ENCODE results near the gene CSNK1G3.
A peak's percentile ranks its signal among the peaks of the same experiment; 100 is the strongest.
"Not testable (repeated sequence)": the region's sequence is repeated elsewhere in the genome, so short reads cannot be mapped to it uniquely, and the experiment has no call there.

The CSNK1G3 gene

GRCh38 chr5:123485275-123485674 lies 26.7 kb upstream of the CSNK1G3 start:
- H4K20me1 ChIP-seq, result no peaks in the 10 kb centered on the region
- H3K4me1 ChIP-seq, result no peaks in the 10 kb centered on the region
- H3K4me3 ChIP-seq, result no peak overlapping the region
- no peak overlapping the region for H3K27ac ChIP-seq
- no peaks in the 10 kb centered on the region for H3K36me3 ChIP-seq
- H3K4me2 ChIP-seq, result no peak overlapping the region
- TF ChIP-seq Cebpa-rat (IDR thresholded peaks at IDR 0.05), result no peak
- H3K27me3 ChIP-seq, result no peaks in the 10 kb centered on the region
- no peaks in the 10 kb centered on the region for H3K9me3 ChIP-seq (replicated peaks in 1 of 11)
- H3K9ac ChIP-seq, result no peak overlapping the region

GRCh38 chr5:123486951-123487655 lies 24.9 kb upstream of the CSNK1G3 start:
- no peaks in the 10 kb centered on the region for H3K9me3 ChIP-seq (replicated peaks in 1 of 11)
- no peak overlapping the region for H3K4me2 ChIP-seq
- peaks cover 0 to 7% (median 0%) of the 10 kb centered on the region in 10 experiments; a peak in 1 of 20 replicates for H3K4me1 ChIP-seq
- H3K27ac ChIP-seq, result no peak overlapping the region
- H3K4me3 ChIP-seq, result no peak overlapping the region
- TF ChIP-seq Cebpa-rat (IDR thresholded peaks at IDR 0.05), result no peak
- no peaks in the 10 kb centered on the region for H3K27me3 ChIP-seq
- no peaks in the 10 kb centered on the region for H4K20me1 ChIP-seq
- no peaks in the 10 kb centered on the region for H3K36me3 ChIP-seq
- H3K9ac ChIP-seq, result no peak overlapping the region

DNA sequence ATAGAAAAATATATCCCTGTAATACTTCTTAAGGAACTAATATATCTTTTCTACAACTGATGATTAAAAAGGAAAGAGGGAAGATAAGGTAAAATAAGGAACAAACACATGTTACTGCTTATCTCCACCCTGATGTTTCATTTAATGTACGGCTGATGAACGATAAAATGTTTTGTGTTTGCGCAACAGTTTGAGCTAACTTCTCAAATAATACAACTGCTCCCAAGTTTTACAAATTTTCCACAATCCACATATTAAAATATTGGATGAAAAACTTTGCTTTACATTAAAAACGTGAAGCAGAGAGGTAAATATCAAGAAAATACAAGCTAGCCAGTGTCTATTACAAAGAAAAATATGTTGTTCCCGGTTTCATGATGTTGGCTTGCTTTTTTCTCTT lies 21.0 kb upstream of the CSNK1G3 start:
- Histone ChIP-seq H3K4me3 (no peak overlapping the region), H3K4me2 (no peak overlapping the region), H3K9ac (no peak overlapping the region), H3K36me3 (no peaks in the 10 kb centered on the region), H3K27me3 (no peaks in the 10 kb centered on the region), H4K20me1 (no peaks in the 10 kb centered on the region), H3K4me1 (peaks cover 0 to 7% (median 0%) of the 10 kb centered on the region in 10 experiments; a peak in 1 of 20 replicates), H3K27ac (no peak overlapping the region), H3K9me3 (replicated peaks in 1 of 11) (no peaks in the 10 kb centered on the region)
- 0 out of 22 replicates have a peak, but pooled peaks of 1 of the 11 experiments have one; percentile 17 for TF ChIP-seq Cebpa-rat (IDR thresholded peaks at IDR 0.05)

- H3K9me3 ChIP-seq (replicated peaks in 1 of 11); H4K20me1 ChIP-seq; H3K27me3 ChIP-seq; H3K27ac ChIP-seq; H3K36me3 ChIP-seq; H3K4me1 ChIP-seq; H3K4me2 ChIP-seq; H3K4me3 ChIP-seq; H3K9ac ChIP-seq: not testable (repeated sequence)
Measured at GRCh38 chr5:123495211-123495610, 16.8 kb upstream of the CSNK1G3 start.

- Histone ChIP-seq H3K4me3 (no peak overlapping the region), H3K4me2 (no peak overlapping the region), H3K4me1 (peaks cover 0 to 5% (median 0%) of the 10 kb centered on the region in 10 experiments; a peak in 1 of 20 replicates), H4K20me1 (no peaks in the 10 kb centered on the region), H3K27ac (no peak overlapping the region), H3K9ac (no peak overlapping the region), H3K36me3 (no peaks in the 10 kb centered on the region), H3K9me3 (replicated peaks in 1 of 11) (no peaks in the 10 kb centered on the region), H3K27me3 (no peaks in the 10 kb centered on the region)
- no peak for TF ChIP-seq Cebpa-rat (IDR thresholded peaks at IDR 0.05)
Measured at GRCh38 chr5:123496892-123497291, 15.1 kb upstream of the CSNK1G3 start.

DNA sequence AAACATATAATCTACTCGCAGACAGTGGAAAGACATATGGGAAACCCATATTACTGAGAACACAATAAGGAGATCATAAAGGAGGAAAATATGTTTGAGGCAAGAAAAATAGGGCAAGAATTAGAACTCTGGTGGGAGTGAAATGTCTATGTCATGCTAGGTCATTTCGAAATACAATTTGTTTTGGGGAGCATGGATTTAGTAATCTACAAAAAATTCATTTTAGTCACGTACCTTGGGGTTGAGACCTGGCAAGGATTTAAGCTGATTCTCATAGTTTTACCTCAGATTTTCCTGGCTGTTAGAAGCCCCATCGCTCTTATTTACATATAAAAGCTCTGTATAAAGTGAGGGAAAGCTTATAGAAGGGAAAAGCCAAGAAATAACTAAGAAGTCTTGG lies 11.5 kb upstream of the CSNK1G3 start:
- H3K9me3 ChIP-seq (replicated peaks in 1 of 11), result no peaks in the 10 kb centered on the region
- no peaks in the 10 kb centered on the region for H4K20me1 ChIP-seq
- no peak overlapping the region for H3K4me2 ChIP-seq
- no peaks in the 10 kb centered on the region for H3K27me3 ChIP-seq
- no peak overlapping the region for H3K9ac ChIP-seq
- no peak overlapping the region for H3K27ac ChIP-seq
- peaks cover 0 to 5% (median 0%) of the 10 kb centered on the region in 10 experiments; a peak in 1 of 20 replicates for H3K4me1 ChIP-seq
- TF ChIP-seq Cebpa-rat (IDR thresholded peaks at IDR 0.05), result no peak
- H3K4me3 ChIP-seq, result no peak overlapping the region
- no peaks in the 10 kb centered on the region for H3K36me3 ChIP-seq

- Histone ChIP-seq H3K4me3 (no peak overlapping the region), H3K9me3 (replicated peaks in 1 of 11) (no peaks in the 10 kb centered on the region), H3K9ac (no peak overlapping the region), H3K36me3 (no peaks in the 10 kb centered on the region), H3K4me1 (peaks cover 0 to 5% (median 0%) of the 10 kb centered on the region in 10 experiments; a peak in 1 of 20 replicates), H3K27ac (no peak overlapping the region), H3K4me2 (no peak overlapping the region), H3K27me3 (no peaks in the 10 kb centered on the region), H4K20me1 (no peaks in the 10 kb centered on the region)
- no peak for TF ChIP-seq Cebpa-rat (IDR thresholded peaks at IDR 0.05)
Measured at GRCh38 chr5:123502120-123502519, 9.9 kb upstream of the CSNK1G3 start.

DNA sequence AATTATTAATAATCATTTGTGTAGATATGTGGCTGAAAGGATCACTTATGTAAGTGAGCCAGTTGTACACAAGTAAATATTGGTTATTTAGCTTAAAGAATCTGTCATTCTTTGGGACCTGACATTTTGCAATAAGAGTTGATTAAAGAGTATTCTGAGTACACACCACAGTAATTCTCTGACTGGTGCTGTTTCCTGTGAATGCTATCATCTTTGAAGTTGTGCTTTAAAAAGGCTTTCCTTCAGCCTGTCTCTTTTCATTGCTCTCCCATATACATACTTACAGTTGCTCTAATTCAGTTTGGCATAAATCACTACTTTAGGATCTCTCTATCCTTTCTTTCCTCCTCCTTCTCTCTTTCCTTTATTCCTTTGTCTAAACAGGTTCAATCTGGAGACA lies 8.7 kb upstream of the CSNK1G3 start:
- no peaks in the 10 kb centered on the region for H4K20me1 ChIP-seq

DNA sequence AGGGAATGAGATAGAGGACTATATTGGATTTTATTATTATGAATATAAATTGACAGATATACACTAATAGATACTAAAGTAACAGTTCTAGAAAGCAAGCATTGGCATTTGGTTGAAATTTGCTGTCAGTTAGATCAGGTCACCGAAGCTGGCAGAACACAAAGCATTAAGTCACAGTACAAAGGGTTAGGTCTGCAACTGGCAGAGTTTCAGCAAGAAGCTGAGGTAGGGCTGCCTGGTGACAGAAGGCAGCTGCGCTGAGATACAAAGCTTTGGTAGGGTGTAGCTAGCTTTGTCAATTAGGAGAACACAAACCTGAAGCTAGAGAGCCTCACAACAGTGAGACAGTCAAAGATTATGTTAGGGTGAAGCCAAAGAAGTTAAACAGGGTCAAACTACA lies 6.3 kb upstream of the CSNK1G3 start:
- TF ChIP-seq Cebpa-rat (IDR thresholded peaks at IDR 0.05), result no peak
- no peaks in the 10 kb centered on the region for H3K36me3 ChIP-seq
- peaks cover 0 to 4% (median 0%) of the 10 kb centered on the region in 10 experiments; a peak in 1 of 20 replicates for H3K4me1 ChIP-seq
- H3K4me2 ChIP-seq, result no peak overlapping the region
- H3K27ac ChIP-seq, result no peak overlapping the region
- no peak overlapping the region for H3K4me3 ChIP-seq
- no peaks in the 10 kb centered on the region for H3K27me3 ChIP-seq
- no peak overlapping the region for H3K9ac ChIP-seq
- H4K20me1 ChIP-seq, result no peaks in the 10 kb centered on the region
- no peaks in the 10 kb centered on the region for H3K9me3 ChIP-seq (replicated peaks in 1 of 11)

More for the DNA sequence above, 8.7 kb upstream of the CSNK1G3 start:
- TF ChIP-seq Cebpa-rat (IDR thresholded peaks at IDR 0.05), result no peak
- H3K9me3 ChIP-seq (replicated peaks in 1 of 11), result no peaks in the 10 kb centered on the region
- H3K36me3 ChIP-seq, result no peaks in the 10 kb centered on the region
- H3K27me3 ChIP-seq, result no peaks in the 10 kb centered on the region
- H3K4me2 ChIP-seq, result no peak overlapping the region
- peaks cover 0 to 5% (median 0%) of the 10 kb centered on the region in 10 experiments; a peak in 1 of 20 replicates for H3K4me1 ChIP-seq
- H3K4me3 ChIP-seq, result no peak overlapping the region
- no peak overlapping the region for H3K27ac ChIP-seq
- H3K9ac ChIP-seq, result no peak overlapping the region

- Histone ChIP-seq H3K4me2 (no peak overlapping the region), H3K9me3 (replicated peaks in 1 of 11) (no peaks in the 10 kb centered on the region), H3K9ac (no peak overlapping the region), H3K27me3 (no peaks in the 10 kb centered on the region), H4K20me1 (peaks cover 0 to 6% (median 0%) of the 10 kb centered on the region in 11 experiments; a peak in 3 of 22 replicates), H3K27ac (no peak overlapping the region), H3K36me3 (no peaks in the 10 kb centered on the region), H3K4me1 (peaks cover 0 to 8% (median 7%) of the 10 kb centered on the region in 10 experiments; a peak in 13 of 20 replicates), H3K4me3 (no peak overlapping the region)
- TF ChIP-seq Cebpa-rat (IDR thresholded peaks at IDR 0.05), result no peak
Measured at GRCh38 chr5:123508441-123508840, 3.5 kb upstream of the CSNK1G3 start.
